Endothelial cell (in vitro differentiated cells): Measurements from ENCODE around the gene TBL2. TPM values are rescaled to one million over a fixed set of nuclear protein-coding genes. Genes with fewer than 3 reads are reported as not detected.
"Not testable (repeated sequence)": the region's sequence is repeated elsewhere in the genome, so short reads cannot be mapped to it uniquely, and the experiment has no call there.

Experiments
- DNase-seq: peaks from one replicate; pipeline ENCODE4 v3.0.0; 2021; ENCODE audit warnings: low spot score
- H3K27ac Mint-ChIP-seq: one replicate; pipeline ENCODE4 v1.8.0; 2021; ENCODE audit warnings: mixed read lengths, inconsistent platforms; ENCODE audit not compliant: unreplicated experiment
- H3K27me3 Mint-ChIP-seq: one replicate; pipeline ENCODE4 v1.8.0; 2021; ENCODE audit warnings: mild to moderate bottlenecking, moderate library complexity, mixed read lengths, inconsistent platforms; ENCODE audit not compliant: unreplicated experiment
- H3K36me3 Mint-ChIP-seq: one replicate; pipeline ENCODE4 v1.8.0; 2021; ENCODE audit warnings: mild to moderate bottlenecking, low read depth, mixed read lengths, inconsistent platforms; ENCODE audit not compliant: unreplicated experiment
- H3K4me1 Mint-ChIP-seq: one replicate; pipeline ENCODE4 v1.8.0; 2021; ENCODE audit warnings: mild to moderate bottlenecking, mixed read lengths, inconsistent platforms; ENCODE audit not compliant: unreplicated experiment
- H3K4me3 Mint-ChIP-seq: one replicate; pipeline ENCODE4 v1.8.0; 2021; ENCODE audit warnings: mild to moderate bottlenecking, mixed read lengths, inconsistent platforms; ENCODE audit not compliant: unreplicated experiment
- H3K9me3 Mint-ChIP-seq: one replicate; pipeline ENCODE4 v1.8.0; 2021; ENCODE audit warnings: mixed read lengths, inconsistent platforms; ENCODE audit not compliant: unreplicated experiment
- total RNA-seq: library from RNA; stranded (reverse); fragmentation: NEBNext Ultra II Directional; extraction: Animal tissue kit (Norgen Biotek cat#: 25700); gene quantifications from one replicate; pipeline ENCODE4 v1.2.1, GENCODE V29; 2021; ENCODE audit not compliant: unreplicated experiment
- TF ChIP-seq, protein P1 (sequence below): fragments of 200-600 bp; sonication (generic); IDR thresholded peaks from one replicate; pipeline ENCODE4 v1.5.0; 2021; ENCODE audit warnings: antibody characterized with exemption; ENCODE audit not compliant: unreplicated experiment

Gene TBL2
- total RNA-seq, 1 donor from 2014 or later, result 22.4 TPM

DNA sequence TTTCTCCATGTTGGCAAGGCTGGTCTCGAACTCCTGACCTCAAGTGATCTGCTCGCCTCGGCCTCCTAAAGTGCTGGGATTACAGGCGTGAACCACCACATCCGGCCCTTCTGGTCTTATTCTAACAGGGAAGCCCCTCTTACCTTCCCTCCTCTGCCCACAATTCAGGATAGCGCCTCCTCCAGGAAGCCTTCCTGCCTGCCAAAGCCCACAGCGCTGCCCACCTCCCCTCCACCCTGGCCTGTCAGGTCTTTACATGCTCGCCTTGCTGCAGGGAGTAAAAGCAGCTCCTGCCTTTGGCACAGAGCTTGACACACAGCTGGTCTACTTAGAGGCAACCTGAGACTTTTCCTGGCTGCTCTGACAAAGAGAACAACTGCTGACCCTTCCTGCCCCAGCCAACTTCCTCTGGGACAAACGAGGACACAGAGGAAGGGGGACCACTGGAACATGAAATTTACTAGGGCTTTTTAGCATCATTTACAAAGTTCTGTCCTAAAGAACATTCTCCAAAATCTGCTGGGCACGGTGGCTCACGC is 32.7 kb upstream of the TBL2 start:
- peak overlapping the region; percentile 77 for H3K27ac Mint-ChIP-seq
- TF ChIP-seq, protein P1, sequence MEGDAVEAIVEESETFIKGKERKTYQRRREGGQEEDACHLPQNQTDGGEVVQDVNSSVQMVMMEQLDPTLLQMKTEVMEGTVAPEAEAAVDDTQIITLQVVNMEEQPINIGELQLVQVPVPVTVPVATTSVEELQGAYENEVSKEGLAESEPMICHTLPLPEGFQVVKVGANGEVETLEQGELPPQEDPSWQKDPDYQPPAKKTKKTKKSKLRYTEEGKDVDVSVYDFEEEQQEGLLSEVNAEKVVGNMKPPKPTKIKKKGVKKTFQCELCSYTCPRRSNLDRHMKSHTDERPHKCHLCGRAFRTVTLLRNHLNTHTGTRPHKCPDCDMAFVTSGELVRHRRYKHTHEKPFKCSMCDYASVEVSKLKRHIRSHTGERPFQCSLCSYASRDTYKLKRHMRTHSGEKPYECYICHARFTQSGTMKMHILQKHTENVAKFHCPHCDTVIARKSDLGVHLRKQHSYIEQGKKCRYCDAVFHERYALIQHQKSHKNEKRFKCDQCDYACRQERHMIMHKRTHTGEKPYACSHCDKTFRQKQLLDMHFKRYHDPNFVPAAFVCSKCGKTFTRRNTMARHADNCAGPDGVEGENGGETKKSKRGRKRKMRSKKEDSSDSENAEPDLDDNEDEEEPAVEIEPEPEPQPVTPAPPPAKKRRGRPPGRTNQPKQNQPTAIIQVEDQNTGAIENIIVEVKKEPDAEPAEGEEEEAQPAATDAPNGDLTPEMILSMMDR, result no peak

DNA sequence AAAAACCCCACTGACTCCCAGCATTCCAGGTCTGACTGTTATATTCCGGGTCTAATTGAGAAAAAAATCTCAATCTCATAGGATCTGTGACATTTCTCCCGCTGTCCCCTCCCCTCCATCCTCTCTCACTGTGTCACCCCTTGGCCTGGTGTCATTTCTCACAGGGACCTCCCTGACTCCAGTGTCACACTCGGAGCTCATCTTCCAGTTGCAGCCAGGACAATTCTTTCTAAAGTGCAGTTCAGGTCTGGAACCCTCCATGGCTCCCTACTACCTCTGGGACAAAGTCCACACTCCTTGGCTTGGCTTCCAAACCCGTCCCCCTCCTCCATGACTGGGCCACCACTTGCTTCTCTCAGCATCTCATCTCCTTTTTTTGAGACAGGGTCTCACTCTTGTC is 31.7 kb upstream of the TBL2 start:
- TF ChIP-seq, protein P1, result no peak
- DNase-seq, result no peak
- Mint-ChIP-seq H3K27me3 (peaks cover 9% of the 10 kb centered on the region), H3K4me3 (no peak overlapping the region), H3K36me3 (peaks cover 8% of the 10 kb centered on the region), H3K27ac (peak overlapping the region; percentile 44), H3K4me1 (peaks cover 24% of the 10 kb centered on the region), H3K9me3 (no peaks in the 10 kb centered on the region)

More for the DNA sequence above, 32.7 kb upstream of the TBL2 start:
- DNase-seq, result no peak
- H3K36me3 Mint-ChIP-seq, result peaks cover 8% of the 10 kb centered on the region
- H3K4me3 Mint-ChIP-seq, result peak overlapping the region; percentile 47
- H3K9me3 Mint-ChIP-seq, result no peaks in the 10 kb centered on the region
- H3K27me3 Mint-ChIP-seq, result peaks cover 9% of the 10 kb centered on the region
- peaks cover 24% of the 10 kb centered on the region for H3K4me1 Mint-ChIP-seq

GRCh38 chr7:73607692-73607983 is 29.3 kb upstream of the TBL2 start:
- not testable (repeated sequence) for H3K9me3 Mint-ChIP-seq, H3K27me3 Mint-ChIP-seq, H3K4me3 Mint-ChIP-seq, H3K27ac Mint-ChIP-seq, H3K36me3 Mint-ChIP-seq, DNase-seq
- H3K4me1 Mint-ChIP-seq, result peaks cover 10% of the 10 kb centered on the region

GRCh38 chr7:73606801-73607691 is 28.7 kb upstream of the TBL2 start:
- TF ChIP-seq, protein P1, result peak; percentile 88
- Mint-ChIP-seq H3K4me1 (peaks cover 9% of the 10 kb centered on the region), H3K9me3 (no peaks in the 10 kb centered on the region), H3K27ac (peak overlapping the region; percentile 38), H3K36me3 (peaks cover 3% of the 10 kb centered on the region), H3K4me3 (no peak overlapping the region), H3K27me3 (peaks cover 6% of the 10 kb centered on the region)
- peak; percentile 84 for DNase-seq

GRCh38 chr7:73605601-73606220 is 27.3 kb upstream of the TBL2 start:
- Mint-ChIP-seq H3K27me3 (peaks cover 6% of the 10 kb centered on the region), H3K9me3 (no peaks in the 10 kb centered on the region), H3K4me1 (peaks cover 2% of the 10 kb centered on the region), H3K4me3 (no peak overlapping the region), H3K36me3 (peaks cover 3% of the 10 kb centered on the region), H3K27ac (no peak overlapping the region)
- TF ChIP-seq, protein P1, result no peak
- DNase-seq, result no peak
